Stimulated activated CD4-positive, alpha-beta T cell treated with anti-CD3 and anti-CD28 coated beads, Interleukin-12 subunit alpha, Interleukin-12 subunit beta, amount 100 ng/mL, for 48 hours (primary cell): ENCODE data around the gene PRSS56.
"Not testable (repeated sequence)": the region's sequence is repeated elsewhere in the genome, so short reads cannot be mapped to it uniquely, and the experiment has no call there.

Experiments used
- DNase-seq, 3 donors: peaks; one replicate each; pipeline ENCODE4 v3.0.0-alpha.2; 2020; ENCODE audit warnings: low read depth in 2 of 3, low spot score in 1 of 3

PRSS56 gene

GRCh38 chr2:232568161-232568560 lies 48.0 kb downstream of the PRSS56 start:
- DNase-seq = no peak

DNA sequence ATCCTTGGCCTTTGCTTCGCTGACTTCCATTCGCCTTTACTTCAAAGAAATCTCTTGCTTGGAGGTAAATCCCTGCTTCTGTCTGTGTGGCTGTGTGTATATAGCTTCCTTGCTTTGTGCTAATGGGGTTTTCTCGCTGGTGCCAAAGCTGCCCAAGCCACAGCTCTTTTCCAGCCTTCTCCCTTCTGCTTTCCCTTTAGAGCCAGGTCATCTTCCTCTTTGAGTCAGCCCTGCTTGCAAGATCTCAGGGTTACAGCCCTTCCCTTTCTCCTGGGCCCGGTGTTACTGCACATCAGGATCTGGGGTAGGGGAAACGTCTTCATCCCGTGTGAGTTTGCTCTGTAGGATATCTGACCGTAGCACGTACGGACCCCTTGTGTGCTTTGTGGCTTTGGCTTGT lies 49.4 kb downstream of the PRSS56 start:
- no peak for DNase-seq

- DNase-seq = not testable (repeated sequence)
These were observed 50.3 kb downstream of the PRSS56 start for GRCh38 chr2:232570481-232570880.

GRCh38 chr2:232571026-232571474 lies 50.9 kb downstream of the PRSS56 start:
- DNase-seq = no peak

DNA sequence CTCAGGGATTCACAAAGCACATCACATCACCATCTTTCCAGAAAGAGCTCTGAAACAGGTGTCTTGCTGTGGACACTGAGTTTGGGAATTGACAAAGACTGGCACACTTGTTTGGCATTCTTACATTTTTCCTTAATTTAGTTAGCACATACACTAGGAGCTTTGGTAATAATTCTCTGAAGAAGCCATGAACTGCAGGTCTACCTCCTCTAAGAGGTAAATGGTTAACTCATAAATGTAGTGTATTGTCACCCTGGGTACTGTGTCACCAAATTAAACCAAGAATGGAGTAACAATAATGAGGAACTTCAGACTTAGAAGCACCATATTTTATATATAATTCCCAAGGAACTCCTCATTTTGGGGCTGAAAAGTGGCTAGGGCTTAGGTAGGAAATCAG lies 52.9 kb downstream of the PRSS56 start:
- no peak for DNase-seq

GRCh38 chr2:232573771-232574435 lies 53.7 kb downstream of the PRSS56 start:
- DNase-seq = no peak

DNA sequence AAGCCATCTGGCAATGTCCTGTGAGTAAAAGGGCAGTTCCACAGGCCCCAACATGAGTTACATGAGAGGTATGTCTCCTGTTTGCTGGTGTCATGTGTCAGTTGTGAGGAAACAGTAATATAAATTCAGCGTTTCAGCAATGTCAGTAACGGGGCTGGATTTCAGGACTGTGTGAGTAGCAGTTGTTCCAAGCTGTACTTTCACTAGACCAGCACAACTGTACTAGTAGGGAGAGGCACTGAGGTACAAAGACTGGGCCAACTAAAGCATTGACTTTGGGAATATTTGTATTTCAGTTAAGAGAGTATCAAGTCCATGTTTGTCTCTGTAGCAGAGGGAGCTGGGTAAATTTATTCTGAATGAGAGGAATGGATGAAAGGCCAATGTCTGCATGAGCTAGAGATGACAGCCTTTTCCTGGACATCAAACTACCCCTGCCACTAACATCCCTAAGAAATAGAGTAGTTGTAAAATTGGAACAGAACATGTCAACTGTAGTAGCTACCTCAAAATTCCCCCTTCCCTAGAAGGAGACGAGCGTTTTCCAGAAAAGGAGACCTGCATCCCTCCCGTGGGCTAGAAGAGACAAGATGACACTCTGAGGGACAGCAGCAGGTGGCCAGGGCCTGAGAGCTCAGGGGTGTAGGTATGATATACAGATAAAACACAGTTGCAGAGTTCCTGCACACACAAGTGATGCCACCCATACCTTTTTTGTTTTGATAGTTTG lies 54.7 kb downstream of the PRSS56 start:
- no peak for DNase-seq
